ENCODE results near the gene ACTA1. TPM values are rescaled to one million over a fixed set of nuclear protein-coding genes. Genes with fewer than 3 reads are reported as not detected.

The ACTA1 gene
- total and polyA plus RNA-seq, 2 of the 8 experiments (the other 6 are each of a cell fraction or from before 2014, with no cell fraction given): 23.5 to 58.2 TPM

DNA sequence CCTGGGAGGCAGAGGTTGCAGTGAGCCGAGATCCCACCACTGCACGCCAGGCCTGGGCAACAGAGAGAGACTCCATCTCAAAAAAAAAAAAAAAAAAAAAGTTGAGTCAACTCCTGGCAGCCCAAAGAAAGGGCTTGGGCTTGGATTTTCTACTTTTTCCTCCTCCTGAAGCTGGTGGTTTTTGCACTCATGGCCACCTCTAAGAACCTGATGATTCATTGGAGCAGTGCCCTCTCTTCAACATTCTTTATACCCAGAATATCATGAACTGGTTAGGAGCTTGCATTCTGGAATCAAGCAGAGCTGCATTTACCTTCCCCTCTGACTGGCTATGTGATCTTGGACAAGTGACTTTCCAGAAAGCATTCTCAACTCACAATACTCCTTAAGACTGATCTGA lies 3.5 kb upstream of the ACTA1 start (continued):
- TF ChIP-seq SUZ12 (IDR thresholded peaks at IDR 0.05; ENCODE audit: low read length) (no peak), SAP30 (IDR thresholded peaks at IDR 0.05; ENCODE audit: insufficient read depth, insufficient replicate concordance, low read length) (no peak), EZH2 (IDR thresholded peaks at IDR 0.05; ENCODE audit: low read depth, low read length, severe bottlenecking) (no peak), KDM5A (IDR thresholded peaks at IDR 0.05; ENCODE audit: low read length) (no peak), TAF1 (IDR thresholded peaks at IDR 0.05; ENCODE audit: low read depth, low read length) (no peak), CREB1 (IDR thresholded peaks at IDR 0.05) (no peak), GTF2F1 (IDR thresholded peaks at IDR 0.05; ENCODE audit: borderline replicate concordance, low read depth, low read length) (no peak)
- TF ChIP-seq, protein P1, sequence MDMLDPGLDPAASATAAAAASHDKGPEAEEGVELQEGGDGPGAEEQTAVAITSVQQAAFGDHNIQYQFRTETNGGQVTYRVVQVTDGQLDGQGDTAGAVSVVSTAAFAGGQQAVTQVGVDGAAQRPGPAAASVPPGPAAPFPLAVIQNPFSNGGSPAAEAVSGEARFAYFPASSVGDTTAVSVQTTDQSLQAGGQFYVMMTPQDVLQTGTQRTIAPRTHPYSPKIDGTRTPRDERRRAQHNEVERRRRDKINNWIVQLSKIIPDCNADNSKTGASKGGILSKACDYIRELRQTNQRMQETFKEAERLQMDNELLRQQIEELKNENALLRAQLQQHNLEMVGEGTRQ (IDR thresholded peaks at IDR 0.05; ENCODE audit: low read length): no peak

Data from H1 (cell line).